Ishikawa (cell line): ENCODE results near the gene PHF19.

Source experiments
- CREB1 ChIP-seq: IDR thresholded peaks from 2 replicates; pipeline ENCODE4 v1.6.1; 2012; ENCODE audit warnings: low read depth
- EP300 ChIP-seq: IDR thresholded peaks from 2 replicates; pipeline ENCODE4 v1.6.1; 2012; ENCODE audit warnings: borderline replicate concordance
- MAX ChIP-seq: IDR thresholded peaks from 2 replicates; pipeline ENCODE4 v1.6.1; 2012
- NFIC ChIP-seq: IDR thresholded peaks from 2 replicates; pipeline ENCODE4 v1.6.1; 2012
- RAD21 ChIP-seq: IDR thresholded peaks from 2 replicates; pipeline ENCODE4 v1.6.1; 2012; ENCODE audit warnings: low read depth

DNA sequence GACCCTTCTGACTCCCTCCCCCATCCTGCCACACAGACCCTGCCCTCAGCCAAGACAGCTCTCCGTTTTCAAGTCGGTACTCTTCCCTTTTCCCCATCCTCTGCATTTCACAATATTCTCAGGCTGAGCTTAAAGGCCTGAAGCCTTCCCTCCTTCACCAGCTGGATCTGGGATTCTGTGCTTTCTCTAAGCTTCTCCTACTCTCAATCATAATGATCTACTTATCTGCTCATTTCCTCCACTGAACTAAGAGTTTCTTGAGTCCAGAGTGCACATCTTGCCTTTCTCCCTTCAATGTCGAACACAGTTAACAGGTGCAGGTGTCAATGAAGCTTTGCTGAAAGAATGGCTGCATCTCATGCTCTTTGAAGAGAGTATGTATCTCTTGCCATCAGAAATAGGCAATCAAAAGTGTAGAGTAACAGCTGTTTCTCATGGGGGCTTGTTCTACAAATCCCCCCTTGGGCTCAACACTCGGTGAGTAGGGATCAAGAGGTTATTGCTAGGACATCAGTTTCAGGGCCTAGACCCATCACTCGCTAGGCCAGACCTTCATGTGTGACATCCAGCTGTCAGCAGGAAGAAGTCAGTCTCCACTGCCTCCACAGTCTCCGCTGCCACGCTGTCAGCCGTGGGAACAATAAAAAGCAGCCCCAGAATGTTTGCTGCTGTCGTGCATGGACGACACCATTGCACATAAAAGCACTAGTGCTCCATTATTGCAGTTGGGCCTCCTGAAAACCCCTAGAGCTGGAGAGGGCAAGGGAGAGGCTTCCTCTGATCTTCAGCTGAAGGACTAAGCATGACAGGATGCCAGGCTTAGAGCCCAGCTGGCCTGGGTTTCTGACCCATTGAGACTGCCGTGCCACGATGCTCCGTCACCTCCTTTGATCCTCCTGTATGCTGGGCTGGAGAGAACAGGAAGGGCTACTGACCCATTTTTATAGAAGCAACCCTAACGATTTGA lies 25.9 kb upstream of the PHF19 start:
- TF ChIP-seq NFIC (no peak), EP300 (no peak), CREB1 (no peak), RAD21 (no peak), MAX (no peak)
